ENCODE results near the gene TSKU.
"Not testable (repeated sequence)": the region's sequence is repeated elsewhere in the genome, so short reads cannot be mapped to it uniquely, and the experiment has no call there.

The TSKU gene

GRCh38 chr11:76789443-76789719 lies 6.2 kb downstream of the TSKU start:
- no peak for DNase-seq

GRCh38 chr11:76790251-76790650 lies 7.1 kb downstream of the TSKU start:
- DNase-seq, result no peak

GRCh38 chr11:76791002-76791770 lies 8.0 kb downstream of the TSKU start:
- not testable (repeated sequence) for DNase-seq

GRCh38 chr11:76791861-76792260 lies 8.7 kb downstream of the TSKU start:
- DNase-seq, result no peak

- DNase-seq, result no peak
These were observed 9.5 kb downstream of the TSKU start for GRCh38 chr11:76792505-76793264.

- no peak for DNase-seq
These were observed 10.5 kb downstream of the TSKU start for GRCh38 chr11:76793391-76794291.

- DNase-seq, result no peak
These were observed 11.5 kb downstream of the TSKU start for GRCh38 chr11:76794371-76795289.

- DNase-seq, result no peak
These were observed 12.3 kb downstream of the TSKU start for GRCh38 chr11:76795290-76795935.

- DNase-seq, result no peak
These were observed 12.8 kb downstream of the TSKU start for GRCh38 chr11:76795936-76796441.

GRCh38 chr11:76796511-76797198 lies 13.5 kb downstream of the TSKU start:
- DNase-seq, result no peak

GRCh38 chr11:76797341-76798201 lies 14.4 kb downstream of the TSKU start:
- DNase-seq, result no peak

- DNase-seq, result no peak
These were observed 15.0 kb downstream of the TSKU start for GRCh38 chr11:76798202-76798581.

- DNase-seq, result no peak
These were observed 15.5 kb downstream of the TSKU start for GRCh38 chr11:76798671-76799065.

GRCh38 chr11:76799066-76799804 lies 16.1 kb downstream of the TSKU start:
- peak; percentile 58 to 65 (median 61) for DNase-seq

GRCh38 chr11:76800466-76801200 lies 17.5 kb downstream of the TSKU start:
- no peak for DNase-seq

- DNase-seq, result no peak
These were observed 18.1 kb downstream of the TSKU start for GRCh38 chr11:76801225-76801624.

- DNase-seq, result no peak
These were observed 18.6 kb downstream of the TSKU start for GRCh38 chr11:76801736-76802135.

GRCh38 chr11:76802151-76802550 lies 19.0 kb downstream of the TSKU start:
- no peak for DNase-seq

- DNase-seq, result no peak
These were observed 19.5 kb downstream of the TSKU start for GRCh38 chr11:76802621-76803020.

All from activated CD4-positive, CD25-positive, alpha-beta regulatory T cell (primary cell).